Measurements from ENCODE around the gene NR2C1. TPM values are rescaled to one million over a fixed set of nuclear protein-coding genes. Genes with fewer than 3 reads are reported as not detected.

Gene NR2C1
- total and polyA plus RNA-seq, 2 of the 8 experiments (the other 6 are each of a cell fraction or from before 2014, with no cell fraction given) = 22.8 to 48.3 TPM

GRCh38 chr12:95004610-95005009 lies 68.8 kb downstream of the NR2C1 start:
- Histone ChIP-seq H2BK20ac (ENCODE audit: low read length) (no peak overlapping the region), H4K20me1 (replicated peaks in 1 of 2; ENCODE audit: control insufficient read depth in 1 of 2, insufficient read depth in 2 of 2, low read length in 2 of 2) (no peaks in the 10 kb centered on the region), H2BK120ac (replicated peaks; ENCODE audit: low read depth, low read length) (no peak overlapping the region), H3K23ac (ENCODE audit: insufficient read length) (no peak overlapping the region), H3K4me3 (ENCODE audit: extremely low read depth in 1 of 4, insufficient read depth in 2 of 4, low read depth in 3 of 4, low read length in 4 of 4) (no peak overlapping the region), H3K79me1 (ENCODE audit: low read depth, low read length) (no peaks in the 10 kb centered on the region), H4K91ac (replicated peaks; ENCODE audit: insufficient read length, low read length) (no peak overlapping the region), H2AFZ (ENCODE audit: low read length) (no peak overlapping the region), H3K4me2 (ENCODE audit: insufficient read depth in 1 of 2, low read depth in 2 of 2, low read length in 2 of 2) (no peak overlapping the region), H3K79me2 (ENCODE audit: control insufficient read depth in 1 of 2, insufficient read depth in 2 of 2, low read length in 2 of 2) (peaks cover 0 to 10% of the 10 kb centered on the region in 2 experiments; a peak in 2 of 4 replicates), H3K4ac (replicated peaks; ENCODE audit: insufficient read length, low read depth, low read length) (no peak overlapping the region), H3K36me3 (ENCODE audit: control insufficient read depth in 2 of 4, insufficient read depth in 4 of 4, low read length in 3 of 4) (0 out of 8 replicates have a peak, but pooled peaks cover 0 to 4% (median 0%) of the 10 kb centered on the region in 4 experiments), H3K27ac (ENCODE audit: low read depth, low read length) (no peak overlapping the region), H3K14ac (ENCODE audit: insufficient read length) (no peak overlapping the region), H3K23me2 (ENCODE audit: low read depth, low read length) (no peaks in the 10 kb centered on the region), H2BK15ac (ENCODE audit: low read length) (no peak overlapping the region), H3K27me3 (replicated peaks in 1 of 4; ENCODE audit: control insufficient read depth in 3 of 4, extremely low read depth in 1 of 4, insufficient read depth in 3 of 4, low read length in 3 of 4) (no peaks in the 10 kb centered on the region), H2BK12ac (ENCODE audit: low read depth, low read length) (no peak overlapping the region), H4K5ac (ENCODE audit: insufficient read length, low read depth, low read length) (no peak overlapping the region), H3K9me3 (ENCODE audit: insufficient read depth in 2 of 2, low read depth in 1 of 2, low read length in 1 of 2) (peaks cover 0 to 2% of the 10 kb centered on the region in 2 experiments; a peak in 1 of 4 replicates), H2BK5ac (ENCODE audit: low read depth, low read length) (no peak overlapping the region), H3K9ac (replicated peaks in 1 of 4; ENCODE audit: extremely low read depth in 1 of 4, low read depth in 3 of 4, low read length in 3 of 4) (no peak overlapping the region), H4K8ac (ENCODE audit: extremely low read depth, insufficient read depth, low read length) (no peak overlapping the region), H3K56ac (replicated peaks; ENCODE audit: insufficient read length, low read depth, low read length) (no peak overlapping the region), H3K18ac (ENCODE audit: extremely low read depth, low read length) (no peak overlapping the region), H2AK5ac (ENCODE audit: low read depth, low read length) (no peak overlapping the region), H3K4me1 (replicated peaks in 1 of 4; ENCODE audit: control insufficient read depth in 3 of 4, insufficient read depth in 4 of 4, low read length in 3 of 4) (no peaks in the 10 kb centered on the region)
- CTCF ChIA-PET (ENCODE audit: partially characterized antibody) = interaction anchor here (0.6 kb wide), 2 partner anchors 106 to 223 kb away, joined by 3 read pairs; no protein-coding TSS in a partner anchor
- WGBS, 2 experiments (ENCODE audit: extremely low coverage in 1 of 2, insufficient coverage in 1 of 2, insufficient read length in 1 of 2, insufficient replicate concordance in 2 of 2, low coverage in 1 of 2, low lambda C conversion rate in 2 of 2, missing lambda C conversion rate in 1 of 2) = 88% methylated on average over 2 of the region's 2 CpGs; no CpG with 5 or more reads in 1 of the 2 experiments
- no peak for DNase-seq (ENCODE audit: low read depth in 1 of 2, low spot score in 2 of 2)
- POLR2A ChIA-PET (ENCODE audit: partially characterized antibody) = interaction anchor here (0.6 to 2.0 kb wide), 5 partner anchors 15 to 287 kb away, joined by 3 to 17 read pairs (median 3); no protein-coding TSS in a partner anchor
- TF ChIP-seq CEBPB (IDR thresholded peaks at IDR 0.05; ENCODE audit: low read depth, low read length) (peak; percentile 75), SIX5 (IDR thresholded peaks at IDR 0.05; ENCODE audit: low read depth, low read length) (no peak)
- FAIRE-seq = no peak
